ENCODE measurements around the gene UST.
"Not testable (repeated sequence)": the region's sequence is repeated elsewhere in the genome, so short reads cannot be mapped to it uniquely, and the experiment has no call there.

The UST gene

DNA sequence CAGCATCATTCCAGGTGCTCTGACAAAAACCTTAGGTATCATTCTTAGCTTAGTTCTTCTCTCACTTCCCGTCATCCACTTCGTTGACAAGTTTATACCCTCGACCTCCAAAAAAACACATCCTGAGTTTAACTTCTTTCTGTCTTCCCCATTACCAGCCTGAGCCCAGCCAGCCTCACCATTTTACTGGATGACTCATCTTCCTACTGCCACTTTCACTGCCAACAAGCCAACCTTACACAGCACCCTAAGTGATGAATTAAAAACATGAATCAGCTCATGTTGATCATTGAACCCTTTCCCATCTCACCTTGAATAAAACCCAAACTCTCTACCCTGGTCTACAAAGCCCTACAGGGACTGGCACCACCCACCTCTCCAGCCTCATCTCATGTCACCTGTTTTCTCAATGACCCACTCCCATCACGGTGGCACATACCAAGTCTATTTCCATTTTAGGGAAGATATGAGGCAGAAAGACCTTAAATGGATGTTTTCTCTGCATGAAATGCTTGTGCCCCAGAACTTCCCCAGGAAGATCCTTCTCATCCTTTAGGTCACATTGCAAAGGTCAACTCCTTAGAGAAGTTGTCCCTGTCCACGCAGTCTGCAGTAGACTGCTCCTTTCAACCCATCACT lies 9.9 kb upstream of the UST start:
- DNase-seq: no peak

DNA sequence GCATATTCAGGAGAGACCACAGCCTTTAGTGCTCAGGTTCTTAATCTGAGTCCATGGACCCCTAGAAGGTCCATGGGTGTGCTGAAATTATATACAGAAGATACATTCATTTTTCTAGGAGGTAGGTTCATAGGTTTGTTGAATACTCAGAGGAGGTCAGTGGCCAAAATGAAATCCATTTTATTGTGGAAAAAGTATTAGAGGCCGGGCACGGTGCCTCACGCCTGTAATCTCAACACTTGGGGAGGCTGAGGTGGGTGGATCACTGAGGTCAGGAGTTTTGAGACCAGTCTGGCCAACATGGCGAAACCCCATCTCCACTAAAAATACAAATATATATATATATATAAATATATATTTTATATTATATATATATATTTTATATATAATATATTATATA lies 9.0 kb upstream of the UST start:
- DNase-seq: no peak

DNA sequence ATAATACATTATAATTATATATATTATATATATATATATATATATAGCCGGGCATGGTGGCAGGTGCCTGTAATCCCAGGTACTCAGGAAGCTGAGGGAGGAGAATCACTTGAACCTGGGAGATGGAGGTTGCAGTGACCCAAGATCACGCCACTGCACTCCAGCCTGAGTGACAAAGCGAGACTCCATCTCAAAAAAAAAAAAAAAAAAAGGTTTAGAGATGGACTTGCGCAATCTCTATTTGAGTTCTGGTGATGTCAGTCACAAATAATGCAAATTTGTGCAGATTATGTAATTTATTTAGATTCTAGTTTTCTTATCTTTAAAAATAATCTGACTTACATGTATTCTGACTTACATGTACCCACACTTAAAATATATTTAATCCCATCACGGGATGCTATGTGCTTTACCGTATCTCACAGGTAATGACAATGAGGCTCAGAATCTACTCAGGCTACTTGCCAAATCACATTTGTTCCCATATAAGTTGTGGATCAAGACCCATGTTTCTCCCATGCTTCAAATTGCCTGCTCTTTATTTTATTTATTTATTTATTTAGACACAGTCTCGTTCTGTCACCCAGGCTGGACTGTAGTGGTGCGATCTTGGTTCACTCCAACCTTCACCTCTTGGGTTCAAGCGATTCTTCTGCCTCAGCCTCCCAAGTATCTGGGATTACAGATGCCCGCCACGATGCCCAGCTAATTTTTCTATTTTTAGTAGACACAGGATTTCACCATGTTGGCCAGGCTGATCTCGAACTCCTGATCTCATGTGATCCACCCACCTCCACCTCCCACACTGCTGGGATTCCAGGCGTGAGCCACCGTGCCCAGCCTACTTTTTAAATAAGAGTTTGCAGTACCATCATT lies 7.6 kb upstream of the UST start:
- DNase-seq: no peak

DNA sequence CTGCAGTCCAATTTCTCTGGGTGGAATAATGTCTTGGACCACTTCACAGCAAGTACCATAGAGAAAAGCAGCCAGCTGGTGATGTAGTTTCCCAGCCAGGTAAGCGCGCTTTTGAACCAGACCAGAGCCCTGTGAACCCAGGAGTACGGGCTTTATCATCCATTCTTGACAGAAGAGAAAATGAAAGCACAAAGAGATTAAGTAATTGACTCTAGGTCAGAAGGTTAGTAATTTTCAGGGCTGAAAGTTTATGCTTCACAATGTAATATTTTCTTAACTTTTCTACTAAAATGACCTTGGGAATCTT lies 7.1 kb upstream of the UST start:
- no peak for DNase-seq

DNA sequence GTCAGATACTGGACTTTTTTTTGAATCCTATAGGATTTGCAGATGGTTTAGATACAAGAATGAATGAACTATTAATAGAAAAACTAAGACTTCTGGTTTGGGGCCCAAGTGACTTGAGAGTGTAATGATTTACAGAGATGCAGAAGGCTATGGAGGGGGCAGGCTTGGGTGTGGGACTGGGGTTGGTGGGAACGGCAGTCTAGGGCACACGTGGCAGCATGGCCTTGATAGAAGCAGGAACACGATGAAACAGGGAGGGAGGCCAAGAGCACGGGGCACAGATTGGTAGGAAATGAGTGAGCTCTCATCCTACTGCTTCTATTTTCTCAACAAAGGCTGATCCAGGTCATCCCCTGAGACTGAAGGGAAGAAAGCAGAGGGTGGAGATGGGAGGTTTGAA lies 3.4 kb upstream of the UST start:
- no peak for DNase-seq

DNA sequence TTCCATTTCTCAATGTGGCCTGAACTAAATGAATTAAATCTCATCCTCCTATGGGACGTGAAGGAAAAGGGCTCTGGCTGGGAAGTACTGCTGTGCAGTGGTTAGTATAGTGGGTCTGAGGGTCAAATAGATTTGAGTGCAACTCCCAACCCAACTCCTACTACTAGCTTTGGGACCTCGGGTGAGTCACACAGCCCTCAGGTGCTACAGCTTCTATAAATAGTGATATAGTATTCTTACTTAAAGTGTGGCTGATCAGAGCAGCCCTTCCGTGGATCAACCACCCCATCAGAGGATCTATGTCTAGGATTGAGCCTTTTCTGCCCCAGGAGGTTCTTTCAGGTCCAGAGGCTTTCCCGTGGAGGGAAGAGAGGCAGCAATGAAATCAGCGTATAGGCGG lies 904 bp upstream of the UST start:
- DNase-seq: no peak

DNA sequence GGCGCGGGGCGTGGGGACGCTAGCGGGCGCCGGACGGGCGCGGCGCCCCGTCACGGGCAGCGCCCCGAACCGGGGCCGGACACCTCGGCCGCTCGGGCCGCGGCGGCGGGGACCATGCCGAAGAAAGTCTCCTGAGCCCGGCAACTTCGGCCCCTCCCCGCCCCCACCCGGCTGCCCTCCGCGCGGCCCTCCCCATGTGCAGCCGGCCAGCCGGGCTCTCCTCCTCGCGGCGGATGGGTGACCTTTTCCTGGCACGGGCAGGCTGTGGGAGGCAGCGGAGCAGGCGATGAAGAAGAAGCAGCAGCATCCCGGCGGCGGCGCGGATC lies 278 bp downstream of the UST start:
- no peak for DNase-seq

DNA sequence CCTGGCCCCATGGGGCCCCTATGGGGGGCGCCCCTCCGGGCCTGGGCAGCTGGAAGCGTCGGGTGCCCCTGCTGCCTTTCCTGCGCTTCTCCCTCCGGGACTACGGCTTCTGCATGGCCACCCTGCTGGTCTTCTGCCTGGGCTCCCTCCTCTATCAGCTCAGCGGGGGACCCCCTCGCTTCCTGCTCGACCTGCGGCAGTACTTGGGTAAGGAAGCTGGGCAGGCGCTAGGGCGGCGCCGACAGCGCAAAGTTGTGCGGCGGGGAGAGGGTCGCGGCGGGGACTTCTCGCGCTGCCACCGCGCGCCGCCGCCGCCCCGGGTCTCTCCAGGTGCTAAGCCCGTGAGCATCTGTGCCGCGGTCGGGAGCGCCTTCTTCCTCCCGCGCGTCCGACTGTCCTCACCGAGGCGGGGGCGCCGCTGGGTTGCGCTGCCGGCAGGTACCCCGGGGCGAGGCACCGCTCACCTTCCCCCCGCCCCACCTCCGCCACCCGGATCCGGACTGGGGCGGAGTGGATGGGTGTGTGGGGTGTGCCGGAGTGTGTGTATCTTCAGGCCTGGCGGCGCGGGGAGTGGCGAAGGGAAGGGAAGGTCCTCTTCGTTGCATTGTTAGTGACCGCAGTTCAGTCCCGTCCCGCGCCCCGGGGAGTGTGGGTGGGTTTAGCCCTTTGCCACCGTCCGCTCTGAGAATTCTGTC lies 788 bp downstream of the UST start:
- no peak for DNase-seq

DNA sequence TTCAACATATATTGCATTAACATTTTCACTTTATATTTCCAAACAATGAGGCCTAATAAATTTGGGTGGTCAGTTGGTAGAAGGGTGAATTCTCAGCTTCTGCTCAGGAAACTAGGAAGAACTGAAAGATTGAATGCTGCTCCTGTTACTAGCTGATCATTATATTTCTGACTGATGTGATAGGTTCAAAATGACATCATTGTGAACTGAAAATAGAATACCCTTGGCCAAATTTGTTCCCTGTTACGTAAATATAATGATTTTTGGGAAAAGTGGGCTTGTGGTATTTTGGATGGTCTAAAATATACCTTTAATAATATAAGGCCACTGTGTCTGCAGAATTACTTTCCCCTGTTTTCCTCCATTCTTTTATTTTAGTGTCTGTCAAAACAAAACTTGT lies 2.8 kb downstream of the UST start:
- no peak for DNase-seq

DNA sequence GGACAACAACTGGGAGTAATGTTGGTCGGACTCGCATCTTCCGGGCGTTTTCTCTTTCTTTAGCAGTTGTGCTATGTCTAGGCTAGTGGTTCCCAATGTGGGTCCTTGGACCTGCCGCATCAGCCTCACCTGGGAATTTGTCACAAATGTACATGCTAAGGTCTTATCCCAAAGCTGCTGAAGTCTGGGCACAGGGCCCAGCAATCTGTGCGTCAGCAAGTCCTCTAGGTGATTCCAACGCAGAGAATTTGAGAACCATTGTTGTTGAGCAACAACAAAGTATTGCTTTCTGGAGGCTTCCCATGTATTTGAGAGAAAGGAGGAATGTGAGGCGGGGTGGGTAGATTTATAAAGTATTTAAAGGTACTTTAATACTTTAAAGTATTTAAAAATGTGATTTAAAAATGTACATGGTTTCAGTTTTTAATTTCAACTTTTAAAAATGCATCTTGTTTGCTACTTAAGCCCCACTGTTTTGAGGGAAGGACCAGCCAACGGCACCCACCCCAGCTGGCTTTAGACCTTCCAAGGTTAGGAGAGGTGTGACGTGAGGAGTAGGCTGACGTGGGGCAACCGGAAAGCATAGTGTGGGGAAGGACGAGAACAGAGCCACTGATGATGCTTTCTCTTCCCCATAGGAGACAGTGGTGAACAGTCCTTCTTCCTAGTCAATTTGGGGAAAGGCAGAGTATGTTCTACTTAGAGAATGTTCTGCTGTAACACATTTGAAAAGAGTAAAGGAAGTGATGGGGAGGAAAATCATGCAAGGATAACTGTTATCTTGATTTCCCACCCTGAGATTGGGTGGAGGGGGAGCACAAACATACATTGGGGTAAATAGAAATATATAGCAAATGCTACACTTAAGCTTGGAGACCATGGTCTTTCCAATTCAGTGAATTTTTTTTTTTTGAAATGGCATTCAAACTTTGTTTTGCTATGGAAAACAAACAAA lies 4.3 kb downstream of the UST start:
- no peak for DNase-seq

DNA sequence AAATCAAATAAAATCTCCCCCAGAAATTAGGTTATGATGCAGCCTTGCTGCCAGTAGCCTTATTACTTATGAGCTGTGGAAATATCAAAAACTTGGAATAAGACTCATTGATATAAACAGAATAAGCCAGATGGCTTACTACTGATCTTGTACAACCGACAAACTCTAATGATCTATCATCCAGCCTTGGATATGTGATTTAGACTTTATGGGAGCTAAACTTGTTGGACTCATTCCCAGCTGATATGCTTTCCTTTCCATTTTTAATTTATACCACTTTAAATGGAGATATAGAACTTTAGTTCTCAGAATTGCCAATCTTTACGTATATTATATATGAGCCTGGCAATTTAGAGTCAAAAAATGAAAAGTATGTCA lies 5.0 kb downstream of the UST start:
- DNase-seq: no peak

DNA sequence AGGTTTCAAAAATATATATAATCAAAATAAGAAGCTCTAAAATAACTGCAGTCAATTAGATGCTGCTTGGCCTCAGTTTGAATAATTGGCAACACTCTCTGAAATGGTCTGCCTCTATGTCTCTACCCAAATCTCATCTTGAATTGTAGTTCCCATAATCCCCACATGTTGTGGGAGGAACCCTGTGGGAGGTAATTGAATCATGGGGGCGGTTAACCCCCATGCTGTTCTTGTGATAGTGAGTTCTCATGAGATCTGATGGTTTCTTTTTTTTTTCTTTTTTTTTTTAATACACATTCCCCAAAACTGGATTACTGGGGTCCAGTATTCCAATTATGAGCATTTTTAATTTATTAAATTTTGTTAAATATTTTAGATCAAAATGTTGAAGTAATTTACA lies 8.5 kb downstream of the UST start:
- DNase-seq: not testable (repeated sequence)

DNA sequence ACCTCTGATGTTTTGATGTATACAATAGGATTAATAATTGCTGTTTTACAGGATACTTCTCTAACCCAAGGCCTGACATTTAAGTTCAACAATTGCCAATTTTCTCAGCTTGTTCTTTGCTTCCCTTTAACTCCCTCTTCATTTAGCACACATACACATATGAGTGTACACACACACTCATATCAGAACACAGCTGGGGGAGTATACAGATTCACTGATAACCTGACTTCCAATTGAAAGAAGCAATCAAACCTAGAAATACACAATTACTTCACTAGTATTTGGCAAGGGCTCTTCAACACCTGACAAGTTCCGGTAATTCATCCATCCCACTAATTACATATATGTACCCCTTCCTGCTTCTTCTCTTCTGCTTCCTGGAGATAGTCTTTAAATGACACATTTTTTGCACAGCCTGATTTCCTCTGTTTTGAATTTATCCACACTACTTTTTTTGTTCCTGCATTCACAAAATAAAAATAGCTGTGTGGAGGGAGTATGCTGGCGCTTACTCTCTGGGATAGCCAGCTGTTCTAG lies 11.2 kb downstream of the UST start:
- no peak for DNase-seq

DNA sequence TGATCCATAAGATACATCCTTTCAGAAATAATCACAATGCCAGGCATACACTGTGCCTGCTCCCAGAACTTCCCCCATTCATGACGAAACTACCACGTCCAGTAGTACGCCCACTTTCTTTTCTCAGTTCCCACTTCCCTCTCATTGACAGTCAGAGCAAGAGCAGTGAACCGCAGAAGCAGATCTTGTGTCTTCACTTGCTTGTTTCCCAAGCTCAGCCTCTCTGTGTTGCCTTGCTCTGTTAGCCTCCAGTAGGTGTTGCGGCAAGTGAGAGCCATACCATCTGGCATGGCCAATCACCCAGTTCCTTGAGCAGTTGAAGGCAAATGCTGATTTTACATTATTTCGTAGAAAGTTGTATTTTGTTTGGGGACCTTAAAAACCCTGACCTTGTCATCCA lies 11.7 kb downstream of the UST start:
- DNase-seq: no peak

DNA sequence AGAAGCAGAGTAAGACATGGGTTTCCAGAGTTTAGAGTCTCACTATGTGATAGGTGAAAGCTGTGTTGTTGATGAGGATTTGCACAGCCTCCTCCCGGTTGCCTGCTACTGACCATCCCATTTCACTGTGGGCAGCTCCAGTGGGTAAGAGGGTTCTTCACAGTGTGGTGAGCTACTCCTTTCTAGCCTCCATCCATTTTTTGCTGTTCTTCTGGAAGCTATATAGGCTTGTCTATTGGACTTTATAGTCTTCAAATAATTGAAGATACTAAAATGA lies 13.4 kb downstream of the UST start:
- no peak for DNase-seq

DNA sequence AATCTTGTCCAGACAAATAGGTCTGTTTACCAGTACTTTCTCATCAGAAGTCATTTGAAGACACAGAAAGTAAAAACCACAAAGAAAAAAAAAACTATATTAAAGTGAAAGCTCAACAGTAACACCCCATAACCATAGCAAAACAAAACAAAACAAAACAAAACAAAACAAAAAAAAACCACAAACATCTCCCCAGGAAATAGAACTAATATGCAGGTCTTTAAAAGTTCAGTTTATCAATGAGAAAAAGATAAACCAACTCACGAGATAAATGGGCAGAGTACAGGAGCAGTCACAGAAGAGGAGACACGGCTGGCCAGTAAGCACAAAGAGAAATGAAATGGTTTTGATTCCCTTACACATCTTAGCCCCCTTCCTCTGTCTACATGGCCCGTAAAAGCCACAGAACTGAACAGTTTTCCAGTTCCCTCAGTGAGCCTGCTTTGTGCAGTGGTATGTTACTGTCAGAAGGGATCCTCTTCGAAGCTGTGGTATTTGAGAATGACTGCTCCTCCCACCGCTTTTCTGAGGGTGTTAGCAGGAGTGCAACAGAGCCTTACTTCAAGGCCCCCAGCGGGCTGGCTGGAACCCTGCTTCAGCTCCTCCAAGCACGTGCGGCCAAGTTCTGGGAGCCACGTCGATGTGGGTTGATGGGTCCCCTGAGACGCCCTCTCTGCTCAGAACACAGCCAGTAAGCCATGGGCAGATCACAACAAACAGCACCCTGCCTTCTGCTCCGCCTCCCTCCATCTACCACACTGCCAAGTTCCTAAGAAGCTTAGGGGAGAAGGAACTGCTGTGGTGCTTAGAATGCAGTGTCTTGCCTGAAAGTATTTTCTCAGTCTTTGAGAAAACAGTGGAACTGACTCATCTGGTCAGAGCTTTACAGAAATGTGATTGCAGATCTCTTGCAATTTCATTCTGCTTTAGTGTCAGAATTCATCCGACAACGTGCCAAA lies 14.0 kb downstream of the UST start:
- no peak for DNase-seq

DNA sequence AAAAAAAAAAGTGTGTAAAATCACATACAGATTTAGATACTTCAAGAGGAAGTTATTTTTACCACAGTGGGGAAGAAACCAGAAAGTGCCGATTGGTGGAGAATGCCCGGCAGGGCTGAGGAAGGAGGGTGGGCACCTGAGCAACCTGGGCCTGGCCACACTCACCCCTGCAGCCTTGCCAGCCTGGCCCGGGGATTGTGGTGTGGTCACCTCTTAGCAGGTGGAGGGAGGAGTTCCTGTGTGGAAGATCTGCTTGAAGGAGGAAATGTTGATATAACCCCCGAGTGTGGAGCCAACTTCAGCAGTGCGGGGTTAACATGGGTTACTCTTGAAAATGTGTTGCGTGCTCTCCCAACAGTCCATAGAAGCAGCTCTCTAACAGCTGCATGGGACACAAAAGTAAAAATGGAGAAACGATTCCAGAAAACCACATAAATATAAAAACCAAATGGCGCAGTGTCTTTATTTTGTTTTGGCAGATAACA lies 14.7 kb downstream of the UST start:
- no peak for DNase-seq

DNA sequence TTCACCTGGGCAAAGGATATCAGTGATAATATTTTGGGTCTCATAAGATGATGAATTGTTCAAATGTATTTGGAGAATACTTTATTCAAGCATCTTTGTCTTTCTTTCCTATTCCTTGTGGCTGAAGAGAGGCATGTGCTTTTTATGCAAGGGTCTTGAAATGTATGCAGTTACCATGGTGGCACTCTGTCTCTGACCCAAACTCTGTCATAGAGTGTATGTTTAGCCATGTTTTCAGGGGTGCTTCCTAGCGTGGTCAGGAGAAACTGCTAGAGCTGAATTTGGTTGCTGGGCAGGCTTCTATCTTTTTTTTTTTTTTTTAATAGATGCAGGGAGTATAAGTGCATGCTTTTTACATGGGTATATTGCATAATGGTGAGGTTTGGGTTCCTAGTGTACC lies 15.4 kb downstream of the UST start:
- DNase-seq: no peak

DNA sequence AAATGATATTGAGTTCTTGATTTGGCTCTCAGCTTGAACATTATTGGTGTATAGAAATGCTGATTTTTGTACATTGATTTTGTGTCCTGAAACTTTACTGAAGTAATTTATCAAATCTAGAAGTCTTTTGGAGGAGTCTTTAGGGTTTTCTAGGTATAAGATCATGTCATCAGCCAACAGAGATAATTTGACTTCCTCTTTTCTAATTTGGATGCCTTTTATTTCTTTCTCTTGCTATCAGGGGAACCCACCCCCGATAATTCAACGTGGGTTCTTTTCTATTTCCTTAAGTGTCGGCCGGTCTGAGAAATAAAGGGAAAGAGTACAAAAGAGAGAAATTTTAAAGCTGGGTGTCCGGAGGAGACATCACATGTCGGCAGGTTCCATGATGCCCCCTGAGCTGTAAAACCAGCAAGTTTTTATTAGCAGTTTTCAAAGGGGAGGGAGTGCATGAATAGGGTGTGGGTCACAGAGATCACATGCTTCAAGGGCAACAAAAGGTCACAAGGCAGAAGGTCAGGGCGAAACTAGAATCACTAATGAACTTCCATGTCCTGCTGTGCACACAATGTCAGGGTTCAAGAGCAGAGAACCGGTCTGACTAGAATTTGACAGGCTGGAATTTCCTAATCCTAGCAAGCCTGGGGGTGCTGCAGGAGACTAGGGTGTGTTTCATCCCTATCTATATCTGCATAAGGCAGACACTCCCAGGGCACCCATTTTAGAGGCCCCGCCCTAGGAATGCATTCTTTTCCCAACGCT lies 17.6 kb downstream of the UST start:
- not testable (repeated sequence) for DNase-seq

DNA sequence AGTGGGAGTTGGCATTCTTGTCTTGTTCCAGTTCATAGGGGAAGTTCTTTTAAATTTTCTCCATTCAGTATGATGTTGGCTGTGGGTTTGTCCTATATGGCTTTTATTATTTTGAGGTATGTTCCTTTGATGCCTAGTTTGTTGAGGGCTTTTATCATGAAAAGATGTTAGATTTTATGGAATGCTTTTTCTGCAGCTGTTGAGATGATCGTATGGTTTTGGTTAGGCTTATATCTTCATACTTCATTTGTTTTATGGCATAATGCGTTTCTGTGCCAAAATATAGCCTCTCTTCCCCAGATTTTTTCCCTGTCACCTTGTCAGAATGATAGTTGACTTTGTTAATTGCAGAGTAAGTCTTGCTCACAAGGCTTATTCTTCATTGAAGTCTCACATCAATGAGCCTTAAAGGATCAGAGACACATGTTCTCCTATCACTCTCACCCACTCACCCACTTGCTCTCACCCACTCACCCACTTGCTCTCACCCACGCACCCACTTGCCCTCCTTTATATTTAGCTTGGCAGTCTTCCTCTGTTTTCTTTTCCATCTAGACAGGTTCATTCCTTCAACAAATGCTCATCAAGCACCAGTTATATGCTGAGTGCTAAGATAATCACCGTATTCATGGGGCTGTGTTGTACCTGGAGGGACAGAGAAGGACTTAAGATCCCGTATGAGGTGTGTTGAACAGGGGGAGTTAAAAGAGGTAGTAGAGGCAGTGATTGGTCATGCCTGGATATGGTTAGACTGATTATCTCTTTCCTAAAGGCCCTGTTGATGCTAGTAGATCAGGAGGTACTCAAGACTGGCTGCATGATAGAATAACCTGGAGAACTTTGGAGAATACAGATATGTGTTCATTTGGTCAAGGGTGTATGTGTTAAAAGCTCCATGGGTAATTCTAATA lies 19.3 kb downstream of the UST start:
- DNase-seq: no peak
